SK-N-SH (cell line): ENCODE measurements around the gene NEURL3. TPM values are rescaled to one million over a fixed set of nuclear protein-coding genes. Genes with fewer than 3 reads are reported as not detected.
A peak's percentile ranks its signal among the peaks of the same experiment; 100 is the strongest.

Experiments
- CTCF ChIA-PET: fragments of 300-600, 350-600 bp; formaldehyde crosslinking; extraction: SDS; loops from one replicate; lab custom pipeline; 2021; lab: Yijun Ruan, JAX
- POLR2A ChIA-PET: fragments of 350-600 bp; sonication (Branson Sonifier 250); formaldehyde crosslinking; extraction: SDS; loops from one replicate; lab custom pipeline; 2020; ENCODE audit warnings: antibody characterized with exemption, inconsistent platforms; lab: Yijun Ruan, JAX
- DNase-seq: peaks from one replicate; pipeline ENCODE4 v3.0.0; 2012
- H2AFZ ChIP-seq: fragments of 200-600 bp; sonication (generic); 2 replicates; pipeline ENCODE4 v1.8.1; 2016; ENCODE audit warnings: antibody characterized with exemption, mild to moderate bottlenecking, low read depth
- H3F3A ChIP-seq: fragments of 200-600 bp; sonication (generic); replicated peaks from 2 replicates; pipeline ENCODE3; 2016; ENCODE audit warnings: antibody characterized with exemption, mild to moderate bottlenecking; ENCODE audit not compliant: insufficient read depth
- H3K27ac ChIP-seq, 2 experiments: fragments of 200-500 bp in 1 of 2; fragments of 200-600 bp in 1 of 2; sonication (Bioruptor generic) in 1 of 2; sonication (generic), shearing (Covaris generic) in 1 of 2; 2 replicates each; pipeline versions ENCODE4 v1.5.1 to v1.6.1; 2014 to 2016; ENCODE audit warnings: low read depth in 2 of 2, inconsistent platforms in 1 of 2, low read length in 1 of 2, mild to moderate bottlenecking in 1 of 2, mixed read lengths in 1 of 2
- H3K27me3 ChIP-seq: fragments of 200-600 bp; sonication (generic), shearing (Covaris generic); 2 replicates; pipeline ENCODE4 v1.6.1; 2016; ENCODE audit warnings: mixed run types; ENCODE audit not compliant: insufficient read depth
- H3K36me3 ChIP-seq, 2 experiments: fragments of 200-500 bp in 1 of 2; fragments of 200-600 bp in 1 of 2; sonication (Bioruptor generic) in 1 of 2; sonication (generic) in 1 of 2; replicated peaks in 1 of 2; 2 replicates each; pipeline versions ENCODE3 to v1.5.1; 2014 to 2016; ENCODE audit warnings: low read length in 1 of 2, mild to moderate bottlenecking in 1 of 2; ENCODE audit not compliant: insufficient read depth in 2 of 2, control insufficient read depth in 1 of 2
- H3K4me1 ChIP-seq, 2 experiments: fragments of 200-500 bp in 1 of 2; fragments of 200-600 bp in 1 of 2; sonication (Bioruptor generic) in 1 of 2; sonication (generic), shearing (Covaris generic) in 1 of 2; 2 replicates each; pipeline versions ENCODE4 v1.5.1 to v1.6.1; 2014 to 2016; ENCODE audit warnings: low read depth in 1 of 2, low read length in 1 of 2, mixed run types in 1 of 2; ENCODE audit not compliant: insufficient read depth in 2 of 2, control insufficient read depth in 1 of 2
- H3K4me2 ChIP-seq: fragments of 200-600 bp; sonication (generic), shearing (Covaris generic); 2 replicates; pipeline ENCODE4 v1.6.1; 2017; ENCODE audit warnings: mixed run types
- H3K4me3 ChIP-seq, 2 experiments: fragments of 200-500 bp in 1 of 2; fragments of 200-600 bp in 1 of 2; sonication (Bioruptor generic) in 1 of 2; sonication (generic), shearing (Covaris generic) in 1 of 2; 2 replicates each; pipeline versions ENCODE4 v1.5.1 to v1.8.1; 2014 to 2016; ENCODE audit warnings: low read depth in 2 of 2, inconsistent platforms in 1 of 2, low read length in 1 of 2, mild to moderate bottlenecking in 1 of 2, mixed read lengths in 1 of 2, moderate library complexity in 1 of 2
- H3K79me2 ChIP-seq: fragments of 200-600 bp; sonication (generic); 2 replicates; pipeline ENCODE4 v1.8.1; 2017; ENCODE audit warnings: mild to moderate bottlenecking; ENCODE audit not compliant: insufficient read depth
- H3K9ac ChIP-seq: fragments of 200-600 bp; sonication (generic); 2 replicates; pipeline ENCODE4 v1.6.1; 2017; ENCODE audit warnings: mixed run types
- H3K9me2 ChIP-seq: fragments of 200-600 bp; sonication (generic); 2 replicates; pipeline ENCODE4 v1.6.1; 2017; ENCODE audit warnings: mixed run types
- H3K9me3 ChIP-seq: fragments of 200-600 bp; sonication (generic); 2 replicates; pipeline ENCODE4 v1.6.1; 2017; ENCODE audit warnings: mixed run types, mild to moderate bottlenecking, moderate library complexity
- H4K20me1 ChIP-seq: fragments of 200-600 bp; sonication (generic); 2 replicates; pipeline ENCODE4 v1.6.1; 2017; ENCODE audit warnings: mild to moderate bottlenecking, mixed run types; ENCODE audit not compliant: insufficient read depth
- CHD2 ChIP-seq: fragments of 150-350 bp; IDR thresholded peaks from 2 replicates; pipeline ENCODE4 v1.6.1; 2018; ENCODE audit warnings: low read length; ENCODE audit not compliant: partially characterized antibody
- EP300 ChIP-seq, 2 experiments: IDR thresholded peaks; 2 replicates each; pipeline versions ENCODE4 v1.4.0 to v1.6.1; 2012; ENCODE audit warnings: borderline replicate concordance in 1 of 2, low read depth in 1 of 2, low read length in 1 of 2
- GATA2 ChIP-seq: sonication (generic); formaldehyde crosslinking; IDR thresholded peaks from 2 replicates; pipeline ENCODE4 v1.5.0; 2020; ENCODE audit warnings: mild to moderate bottlenecking, missing genetic modification reagents
- JUND ChIP-seq: IDR thresholded peaks from 2 replicates; pipeline ENCODE4 v1.4.0; 2012
- MEF2A ChIP-seq: IDR thresholded peaks from 2 replicates; pipeline ENCODE4 v1.4.0; 2012; ENCODE audit warnings: low read depth, borderline replicate concordance
- MXI1 ChIP-seq: IDR thresholded peaks from 2 replicates; pipeline ENCODE4 v1.6.1; 2012; ENCODE audit warnings: mild to moderate bottlenecking, low read depth, low read length, improper control_type of control experiment
- NFIC ChIP-seq: IDR thresholded peaks from 2 replicates; pipeline ENCODE4 v1.4.0; 2012; ENCODE audit warnings: borderline replicate concordance
- RAD21 ChIP-seq: IDR thresholded peaks from 2 replicates; pipeline ENCODE4 v1.6.1; 2012; ENCODE audit warnings: mild to moderate bottlenecking, low read length
- RCOR1 ChIP-seq: fragments of 150-350 bp; IDR thresholded peaks from 2 replicates; pipeline ENCODE4 v1.6.1; 2017; ENCODE audit warnings: antibody characterized with exemption, low read length
- RFX5 ChIP-seq: IDR thresholded peaks from 2 replicates; pipeline ENCODE4 v1.6.1; 2012; ENCODE audit warnings: mild to moderate bottlenecking, improper control_type of control experiment, low read length
- TCF12 ChIP-seq: IDR thresholded peaks from 2 replicates; pipeline ENCODE4 v1.4.0; 2012
- TEAD4 ChIP-seq: IDR thresholded peaks from 2 replicates; pipeline ENCODE4 v1.4.0; 2012; ENCODE audit warnings: mild to moderate bottlenecking, borderline replicate concordance; ENCODE audit not compliant: insufficient read depth
- WGBS: methylation state at CpG from one replicate; pipeline ENCODE4 v1.1.6; 2017; ENCODE audit warnings: low lambda C conversion rate; 5-methylcytosine and 5-hydroxymethylcytosine counted together
- polyA plus RNA-seq, 3 experiments: library from polyadenylated mRNA; depleted of rRNA; stranded (reverse); fragments of >200 nt; gene quantifications; 2 replicates each; pipeline ENCODE4 v1.2.3, GENCODE V29; 2012
- TF ChIP-seq, protein P1 (sequence below): IDR thresholded peaks from 2 replicates; pipeline ENCODE4 v1.4.0; 2012; ENCODE audit warnings: low read depth, borderline replicate concordance
- TF ChIP-seq, protein P2 (sequence below): IDR thresholded peaks from 2 replicates; pipeline ENCODE4 v1.4.0; 2012; ENCODE audit warnings: low read depth

NEURL3 gene
- polyA plus RNA-seq, 1 of the 3 experiments (the other 2 are of a cell fraction) = 0.08 TPM

DNA sequence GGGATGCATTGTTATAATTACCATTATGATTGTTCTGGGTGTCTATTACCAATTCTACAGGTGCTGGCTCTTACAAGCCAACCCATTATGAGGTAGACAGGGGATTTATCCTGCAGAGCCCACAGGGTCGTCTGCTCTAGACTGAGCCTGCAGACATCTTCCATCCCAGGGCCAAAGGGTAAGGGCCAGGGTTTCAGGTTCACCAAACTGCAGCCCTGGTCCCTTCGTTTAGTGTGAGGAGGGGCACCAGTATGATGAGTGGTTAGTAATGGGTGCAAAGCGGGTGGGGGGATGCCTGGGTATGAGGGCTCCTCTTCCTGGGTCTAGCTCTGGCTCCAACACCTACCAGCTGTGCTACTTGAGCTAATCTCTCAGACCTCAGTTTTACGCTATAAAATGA lies 30.2 kb upstream of the NEURL3 start:
- WGBS = 91% methylated on average over 4 of the region's 4 CpGs
- TF ChIP-seq EP300 (IDR thresholded peaks at IDR 0.05; ENCODE audit: borderline replicate concordance in 1 of 2, low read depth in 1 of 2, low read length in 1 of 2) = no peak
- no peak for TF ChIP-seq TCF12
- TF ChIP-seq TEAD4 = no peak
- no peak for TF ChIP-seq CHD2
- no peak for TF ChIP-seq RFX5
- no peak for TF ChIP-seq RAD21
- TF ChIP-seq NFIC = no peak
- TF ChIP-seq, protein P1, sequence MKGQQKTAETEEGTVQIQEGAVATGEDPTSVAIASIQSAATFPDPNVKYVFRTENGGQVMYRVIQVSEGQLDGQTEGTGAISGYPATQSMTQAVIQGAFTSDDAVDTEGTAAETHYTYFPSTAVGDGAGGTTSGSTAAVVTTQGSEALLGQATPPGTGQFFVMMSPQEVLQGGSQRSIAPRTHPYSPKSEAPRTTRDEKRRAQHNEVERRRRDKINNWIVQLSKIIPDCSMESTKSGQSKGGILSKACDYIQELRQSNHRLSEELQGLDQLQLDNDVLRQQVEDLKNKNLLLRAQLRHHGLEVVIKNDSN = no peak
- no peak for TF ChIP-seq JUND
- TF ChIP-seq MXI1 = no peak
- no peak overlapping the region for H3K4me3 ChIP-seq
- peaks cover 34 to 49% of the 10 kb centered on the region in 2 experiments for H3K4me1 ChIP-seq
- no peaks in the 10 kb centered on the region for H3K36me3 ChIP-seq
- H3K79me2 ChIP-seq = 0 out of 2 replicates have a peak, but pooled peaks cover 3% of the 10 kb centered on the region
- H2AFZ ChIP-seq = no peak overlapping the region
- H3K9me3 ChIP-seq = no peaks in the 10 kb centered on the region
- POLR2A ChIA-PET = interaction anchor here (0.5 to 0.8 kb wide), 2 partner anchors 19 to 201 kb away, joined by 4 to 5 read pairs; no protein-coding TSS in a partner anchor
- H4K20me1 ChIP-seq = peaks cover 22% of the 10 kb centered on the region; the same call in 1 of the 2 replicates
- no peak overlapping the region for H3K27ac ChIP-seq
- H3K27me3 ChIP-seq = no peaks in the 10 kb centered on the region
- H3K4me2 ChIP-seq = no peak overlapping the region
- no peak overlapping the region for H3K9ac ChIP-seq
- CTCF ChIA-PET = interaction anchor here (1.3 to 6.2 kb wide), 3 partner anchors 19 to 128 kb away, joined by 7 to 47 read pairs (median 25); no protein-coding TSS in a partner anchor
- no peaks in the 10 kb centered on the region for H3K9me2 ChIP-seq
- H3F3A ChIP-seq = peaks cover 7% of the 10 kb centered on the region
- no peak for DNase-seq

DNA sequence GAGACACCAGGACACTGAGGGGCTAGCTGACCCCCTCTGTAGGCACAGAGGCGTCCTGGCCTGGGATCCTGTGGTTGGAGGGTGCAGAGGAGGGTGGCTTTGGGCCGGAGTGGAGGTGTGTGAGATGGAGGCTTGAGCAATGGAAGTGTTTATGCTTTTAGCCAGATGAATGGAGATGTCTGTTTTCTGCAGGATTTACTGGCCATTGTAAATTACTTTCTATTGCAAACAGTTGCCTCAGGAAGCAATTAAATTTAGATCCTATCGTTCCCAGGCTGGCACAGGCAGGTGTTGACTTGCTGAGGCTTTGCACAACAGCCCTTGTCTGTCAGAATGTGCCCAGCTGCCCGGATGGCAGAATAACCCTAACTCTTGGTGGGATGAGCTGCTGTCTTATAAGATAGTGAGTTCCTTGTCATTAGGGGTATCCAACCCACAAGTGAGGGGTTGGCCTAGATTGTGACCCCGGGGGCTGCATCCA lies 29.6 kb upstream of the NEURL3 start:
- 33% methylated on average over 5 of the region's 5 CpGs for WGBS
- Histone ChIP-seq H3K9me3 (no peaks in the 10 kb centered on the region), H3K4me2 (no peak overlapping the region)
- DNase-seq = peak; percentile 59
- TF ChIP-seq, protein P2, sequence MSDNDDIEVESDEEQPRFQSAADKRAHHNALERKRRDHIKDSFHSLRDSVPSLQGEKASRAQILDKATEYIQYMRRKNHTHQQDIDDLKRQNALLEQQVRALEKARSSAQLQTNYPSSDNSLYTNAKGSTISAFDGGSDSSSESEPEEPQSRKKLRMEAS = no peak
- TF ChIP-seq TEAD4 (no peak), GATA2 (peak; percentile 88), RCOR1 (peak; percentile 94), MEF2A (no peak), CHD2 (peak; percentile 66), EP300 (IDR thresholded peaks at IDR 0.05; ENCODE audit: borderline replicate concordance in 1 of 2, low read depth in 1 of 2, low read length in 1 of 2) (peak in 1 of 2 experiments; percentile 85; a peak in 2 of 4 replicates)
- TF ChIP-seq, all 33 proteins: peak for 4
- H3K9ac ChIP-seq = no peak overlapping the region
- no peak overlapping the region for H3K4me3 ChIP-seq
- POLR2A ChIA-PET = no interaction called here
- peaks cover 34 to 49% of the 10 kb centered on the region in 2 experiments for H3K4me1 ChIP-seq
- no peak overlapping the region for H2AFZ ChIP-seq
- H3K27ac ChIP-seq = no peak overlapping the region; a peak in 1 of 4 replicates
- H3F3A ChIP-seq = peaks cover 7% of the 10 kb centered on the region
- 0 out of 2 replicates have a peak, but pooled peaks cover 3% of the 10 kb centered on the region for H3K79me2 ChIP-seq
- H4K20me1 ChIP-seq = peaks cover 22% of the 10 kb centered on the region; the same call in 1 of the 2 replicates
- no peaks in the 10 kb centered on the region for H3K9me2 ChIP-seq
- no peaks in the 10 kb centered on the region for H3K27me3 ChIP-seq
- no peaks in the 10 kb centered on the region for H3K36me3 ChIP-seq
- CTCF ChIA-PET = interaction anchor here (1.3 to 6.2 kb wide), 4 partner anchors 13 to 127 kb away, joined by 3 to 47 read pairs (median 16); no protein-coding TSS in a partner anchor
